ENCODE measurements around the gene PADI4. TPM values are rescaled to one million over a fixed set of nuclear protein-coding genes. Genes with fewer than 3 reads are reported as not detected.

PADI4 gene
- total and polyA plus RNA-seq, 3 experiments from 2014 or later = 0.26 to 2.0 (median 0.27) TPM

DNA sequence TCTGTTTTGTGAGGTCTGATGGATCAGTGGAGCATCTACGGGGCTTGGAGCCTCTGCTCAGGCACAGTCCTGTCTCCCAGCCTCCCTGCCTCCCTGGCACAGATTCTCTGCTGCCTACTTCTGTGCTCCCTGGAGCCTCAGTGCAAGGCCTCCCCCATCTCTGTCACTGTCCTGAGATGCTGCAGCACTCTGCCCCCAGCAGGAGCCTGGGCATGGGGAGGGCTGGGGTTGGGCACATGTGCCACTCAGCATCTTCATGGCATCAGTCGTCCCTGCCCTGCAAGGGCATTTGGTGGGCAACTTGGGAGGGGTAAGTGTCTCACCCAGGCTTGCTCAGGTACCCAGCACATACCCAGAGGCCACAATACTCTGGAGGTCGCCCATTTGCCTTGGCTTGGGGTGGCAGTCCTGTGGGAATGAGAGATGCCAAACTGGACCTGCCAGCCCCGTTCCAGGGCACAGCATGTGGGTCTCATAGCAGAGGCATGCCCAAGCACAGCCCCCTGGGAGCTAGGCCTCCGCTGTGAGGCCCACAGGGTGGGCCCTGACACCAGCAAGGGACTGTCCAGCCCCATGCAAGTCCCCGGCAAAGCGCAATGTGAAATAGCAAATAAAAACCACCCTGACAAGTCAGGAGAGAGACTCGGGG, 30.4 kb upstream of the PADI4 start:
- Mint-ChIP-seq H3K9me3 (no peaks in the 10 kb centered on the region), H3K27me3 (peaks cover 21 to 35% of the 10 kb centered on the region in 2 donors), H3K36me3 (no peaks in the 10 kb centered on the region), H3K27ac (no peak overlapping the region), H3K4me3 (no peak overlapping the region), H3K4me1 (peaks cover 0 to 3% (median 0%) of the 10 kb centered on the region in 3 donors)
- no peaks in the 10 kb centered on the region for H3K9me3 ChIP-seq (ENCODE audit: low read length)
- ChIA-PET POLR2A (no interaction called here), CTCF (no interaction called here)
- H3K4me1 ChIP-seq (ENCODE audit: insufficient read depth, low read length) = no peaks in the 10 kb centered on the region
- peaks cover 3% of the 10 kb centered on the region for H3K27me3 ChIP-seq (ENCODE audit: insufficient read depth, low read length, poor library complexity, severe bottlenecking)
- DNase-seq = no peak
- H3K36me3 ChIP-seq (ENCODE audit: insufficient read depth, low read length) = no peaks in the 10 kb centered on the region
- no peak overlapping the region for H3K4me3 ChIP-seq (ENCODE audit: low read length)
- no peak overlapping the region for H3K27ac ChIP-seq (ENCODE audit: low read depth, low read length)

DNA sequence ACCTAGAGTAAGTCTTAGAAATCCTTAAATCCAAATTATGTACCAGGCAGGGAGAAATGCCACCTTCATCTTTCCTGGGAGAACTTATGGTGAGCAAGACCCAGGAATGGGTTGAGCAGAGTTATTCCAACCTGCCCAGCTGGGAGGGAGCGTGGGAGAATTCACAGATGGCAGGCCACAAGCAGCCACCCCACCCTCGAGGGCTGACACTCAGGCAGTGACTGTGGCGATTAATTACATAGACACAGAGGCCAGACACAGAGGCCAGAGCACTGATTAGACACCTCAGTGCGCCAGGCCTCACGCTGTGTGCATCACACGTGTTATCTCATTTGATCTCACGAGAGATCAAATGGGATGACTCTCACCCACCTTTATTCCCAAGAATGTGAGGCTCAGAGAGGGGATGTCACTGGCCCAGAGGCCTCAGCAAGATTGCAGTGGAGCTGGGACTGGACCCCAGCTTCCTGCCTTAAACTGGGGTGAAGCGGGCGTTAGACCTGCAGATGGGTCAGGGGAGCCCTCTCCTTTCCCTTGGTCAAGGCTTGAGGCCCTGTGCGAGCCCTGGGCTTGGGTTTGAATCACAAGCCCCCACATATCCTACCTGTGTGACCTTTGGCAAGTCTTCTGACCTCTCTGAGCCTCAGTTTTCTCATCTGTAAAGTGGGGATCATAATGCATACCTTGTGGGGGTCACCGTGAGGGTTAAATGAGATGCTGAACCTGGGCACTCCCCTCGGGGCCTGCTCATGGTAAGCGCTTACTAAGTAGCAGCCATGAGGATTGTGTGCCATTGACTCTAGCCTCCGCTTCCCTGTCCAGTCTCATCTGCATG, 28.8 kb upstream of the PADI4 start:
- Mint-ChIP-seq H3K27ac (no peak overlapping the region), H3K4me1 (peaks cover 0 to 3% (median 0%) of the 10 kb centered on the region in 3 donors), H3K36me3 (no peaks in the 10 kb centered on the region), H3K9me3 (no peaks in the 10 kb centered on the region), H3K27me3 (peaks cover 21 to 36% of the 10 kb centered on the region in 2 donors), H3K4me3 (peak overlapping the region in 1 of 7 donors; percentile 11)
- no peaks in the 10 kb centered on the region for H3K36me3 ChIP-seq (ENCODE audit: insufficient read depth, low read length)
- H3K4me1 ChIP-seq (ENCODE audit: insufficient read depth, low read length) = no peaks in the 10 kb centered on the region
- POLR2A ChIA-PET = no interaction called here
- no peak for DNase-seq
- CTCF ChIA-PET = no interaction called here
- H3K27ac ChIP-seq (ENCODE audit: low read depth, low read length) = no peak overlapping the region
- H3K4me3 ChIP-seq (ENCODE audit: low read length) = no peak overlapping the region
- H3K9me3 ChIP-seq (ENCODE audit: low read length) = no peaks in the 10 kb centered on the region
- peaks cover 5% of the 10 kb centered on the region for H3K27me3 ChIP-seq (ENCODE audit: insufficient read depth, low read length, poor library complexity, severe bottlenecking)

DNA sequence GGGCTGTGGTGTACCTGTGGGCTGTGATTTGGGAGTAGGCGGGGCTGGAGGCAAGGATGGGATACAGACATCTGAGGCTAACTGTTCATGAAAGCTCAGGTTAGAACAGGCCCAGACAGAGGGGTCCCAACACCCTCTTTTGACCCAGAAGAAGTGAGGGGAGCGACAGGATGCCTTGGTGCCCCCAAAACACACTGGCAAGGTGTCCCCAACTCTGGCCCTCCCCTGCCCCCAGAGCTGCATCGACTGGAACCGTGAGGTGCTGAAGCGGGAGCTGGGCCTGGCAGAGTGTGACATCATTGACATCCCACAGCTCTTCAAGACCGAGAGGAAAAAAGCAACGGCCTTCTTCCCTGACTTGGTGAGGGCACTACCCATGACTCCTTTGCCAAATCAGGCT, 27.6 kb upstream of the PADI4 start:
- Histone ChIP-seq H3K4me1 (ENCODE audit: insufficient read depth, low read length) (no peaks in the 10 kb centered on the region), H3K27ac (ENCODE audit: low read depth, low read length) (no peak overlapping the region), H3K4me3 (ENCODE audit: low read length) (no peak overlapping the region), H3K27me3 (ENCODE audit: insufficient read depth, low read length, poor library complexity, severe bottlenecking) (peaks cover 5% of the 10 kb centered on the region), H3K9me3 (ENCODE audit: low read length) (no peaks in the 10 kb centered on the region), H3K36me3 (ENCODE audit: insufficient read depth, low read length) (no peaks in the 10 kb centered on the region)
- no peak overlapping the region for H3K27ac Mint-ChIP-seq
- peaks cover 0 to 3% (median 0%) of the 10 kb centered on the region in 3 donors for H3K4me1 Mint-ChIP-seq
- CTCF ChIA-PET = no interaction called here
- H3K36me3 Mint-ChIP-seq = no peaks in the 10 kb centered on the region
- peaks cover 20 to 40% of the 10 kb centered on the region in 2 donors for H3K27me3 Mint-ChIP-seq
- POLR2A ChIA-PET = no interaction called here
- H3K9me3 Mint-ChIP-seq = no peaks in the 10 kb centered on the region
- H3K4me3 Mint-ChIP-seq = no peak overlapping the region
- no peak for DNase-seq

DNA sequence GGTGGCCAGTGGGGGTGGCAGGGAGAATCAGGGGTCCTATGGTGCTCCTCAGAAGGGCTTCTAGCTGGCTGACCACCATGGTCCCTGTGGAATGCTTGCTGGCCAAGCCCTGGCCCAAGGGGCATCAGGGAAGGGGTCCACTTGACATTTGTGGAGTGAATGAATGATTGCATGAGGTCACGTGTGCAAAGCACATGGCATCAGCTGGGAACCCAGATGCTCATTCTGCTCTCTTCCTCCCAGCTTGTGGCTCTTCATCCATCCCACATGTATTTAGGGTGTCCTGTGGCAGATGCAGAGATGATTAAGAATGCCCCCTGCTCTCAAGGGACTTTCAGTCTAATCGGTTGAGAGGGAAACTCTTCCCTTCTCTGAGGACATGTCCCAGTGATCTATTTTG, 27.1 kb upstream of the PADI4 start:
- POLR2A ChIA-PET = no interaction called here
- CTCF ChIA-PET = no interaction called here
- peaks cover 5% of the 10 kb centered on the region for H3K27me3 ChIP-seq (ENCODE audit: insufficient read depth, low read length, poor library complexity, severe bottlenecking)

DNA sequence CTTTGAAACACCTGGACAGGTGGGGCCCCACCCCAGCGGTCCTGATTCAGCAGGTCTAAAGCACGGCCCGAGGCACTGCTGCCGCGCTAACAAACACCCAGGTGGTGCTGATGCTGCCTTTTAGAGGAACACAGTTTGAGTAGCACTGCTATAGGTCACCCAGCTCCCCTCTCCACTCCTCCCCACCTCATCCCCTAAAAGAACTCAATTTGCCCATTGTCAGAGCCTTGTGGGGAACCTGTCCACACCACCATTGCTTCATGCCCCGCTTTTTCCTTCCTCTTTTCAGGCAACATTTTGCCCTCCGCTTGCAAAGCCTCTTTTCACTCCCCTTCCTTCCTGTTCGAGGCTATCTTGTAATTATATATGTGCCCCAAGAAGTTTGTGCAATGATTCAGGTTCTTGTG, 26.2 kb upstream of the PADI4 start:
- Mint-ChIP-seq H3K4me1 (peaks cover 0 to 3% (median 0%) of the 10 kb centered on the region in 3 donors), H3K4me3 (no peak overlapping the region), H3K9me3 (no peaks in the 10 kb centered on the region), H3K27ac (no peak overlapping the region), H3K36me3 (no peaks in the 10 kb centered on the region), H3K27me3 (peaks cover 14 to 36% of the 10 kb centered on the region in 2 donors)
- no peaks in the 10 kb centered on the region for H3K36me3 ChIP-seq (ENCODE audit: insufficient read depth, low read length)
- DNase-seq = no peak
- POLR2A ChIA-PET = no interaction called here
- no peak overlapping the region for H3K27ac ChIP-seq (ENCODE audit: low read depth, low read length)
- CTCF ChIA-PET = no interaction called here
- H3K9me3 ChIP-seq (ENCODE audit: low read length) = no peaks in the 10 kb centered on the region
- H3K4me1 ChIP-seq (ENCODE audit: insufficient read depth, low read length) = no peaks in the 10 kb centered on the region
- peaks cover 5% of the 10 kb centered on the region for H3K27me3 ChIP-seq (ENCODE audit: insufficient read depth, low read length, poor library complexity, severe bottlenecking)
- H3K4me3 ChIP-seq (ENCODE audit: low read length) = no peak overlapping the region

More for the DNA sequence above, 27.1 kb upstream of the PADI4 start:
- H3K4me3 ChIP-seq (ENCODE audit: low read length) = no peak overlapping the region
- no peak overlapping the region for H3K27ac Mint-ChIP-seq
- no peak overlapping the region for H3K27ac ChIP-seq (ENCODE audit: low read depth, low read length)
- no peaks in the 10 kb centered on the region for H3K36me3 Mint-ChIP-seq
- H3K4me1 ChIP-seq (ENCODE audit: insufficient read depth, low read length) = no peaks in the 10 kb centered on the region
- H3K4me3 Mint-ChIP-seq = no peak overlapping the region
- no peaks in the 10 kb centered on the region for H3K9me3 Mint-ChIP-seq
- H3K9me3 ChIP-seq (ENCODE audit: low read length) = no peaks in the 10 kb centered on the region
- H3K36me3 ChIP-seq (ENCODE audit: insufficient read depth, low read length) = no peaks in the 10 kb centered on the region
- no peak for DNase-seq
- H3K4me1 Mint-ChIP-seq = peaks cover 0 to 3% (median 0%) of the 10 kb centered on the region in 3 donors
- peaks cover 15 to 36% of the 10 kb centered on the region in 2 donors for H3K27me3 Mint-ChIP-seq

DNA sequence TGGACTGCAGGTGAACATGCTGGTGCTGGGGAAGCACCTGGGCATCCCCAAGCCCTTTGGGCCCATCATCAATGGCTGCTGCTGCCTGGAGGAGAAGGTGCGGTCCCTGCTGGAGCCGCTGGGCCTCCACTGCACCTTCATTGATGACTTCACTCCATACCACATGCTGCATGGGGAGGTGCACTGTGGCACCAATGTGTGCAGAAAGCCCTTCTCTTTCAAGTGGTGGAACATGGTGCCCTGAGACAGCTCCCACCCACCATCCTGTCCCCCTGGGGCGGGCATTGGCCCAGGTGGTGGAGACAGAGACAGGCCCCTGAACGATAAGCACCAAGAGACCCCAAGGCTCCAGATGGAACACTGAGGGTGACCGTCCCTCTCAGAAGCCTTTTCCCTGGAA, 25.2 kb upstream of the PADI4 start:
- H3K4me1 Mint-ChIP-seq = peaks cover 0 to 3% (median 0%) of the 10 kb centered on the region in 3 donors
- ChIA-PET CTCF (no interaction called here), POLR2A (no interaction called here)
- H3K9me3 Mint-ChIP-seq = no peaks in the 10 kb centered on the region
- Histone ChIP-seq H3K27ac (ENCODE audit: low read depth, low read length) (no peak overlapping the region), H3K36me3 (ENCODE audit: insufficient read depth, low read length) (no peaks in the 10 kb centered on the region), H3K9me3 (ENCODE audit: low read length) (no peaks in the 10 kb centered on the region), H3K4me3 (ENCODE audit: low read length) (no peak overlapping the region), H3K4me1 (ENCODE audit: insufficient read depth, low read length) (no peaks in the 10 kb centered on the region), H3K27me3 (ENCODE audit: insufficient read depth, low read length, poor library complexity, severe bottlenecking) (peaks cover 5% of the 10 kb centered on the region)
- H3K27me3 Mint-ChIP-seq = peaks cover 11 to 36% of the 10 kb centered on the region in 2 donors
- no peak overlapping the region for H3K4me3 Mint-ChIP-seq
- DNase-seq = no peak
- H3K27ac Mint-ChIP-seq = no peak overlapping the region
- H3K36me3 Mint-ChIP-seq = no peaks in the 10 kb centered on the region

DNA sequence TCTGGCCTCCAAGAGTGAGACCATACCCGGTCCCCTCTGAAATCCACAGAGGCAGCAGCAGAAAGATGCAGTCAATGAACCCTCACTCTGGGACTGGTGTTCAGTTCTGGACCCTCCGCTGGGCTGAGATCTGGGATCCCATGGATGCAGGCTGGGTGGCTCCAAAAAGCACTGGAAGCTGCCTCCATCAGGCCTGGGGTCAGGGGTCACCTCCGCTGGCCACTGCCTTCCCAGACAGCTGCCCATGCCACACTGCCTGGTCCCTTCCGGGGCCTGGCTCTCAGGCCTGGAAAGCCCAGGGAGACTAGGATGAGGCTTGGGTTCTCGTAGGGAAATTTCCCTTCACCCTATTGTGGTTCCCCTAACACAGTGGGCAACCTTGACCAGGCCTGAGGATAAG, 21.4 kb upstream of the PADI4 start:
- peaks cover 7 to 39% of the 10 kb centered on the region in 2 donors for H3K27me3 Mint-ChIP-seq
- Histone ChIP-seq H3K9me3 (ENCODE audit: low read length) (no peaks in the 10 kb centered on the region), H3K4me3 (ENCODE audit: low read length) (no peak overlapping the region), H3K27ac (ENCODE audit: low read depth, low read length) (no peak overlapping the region), H3K36me3 (ENCODE audit: insufficient read depth, low read length) (no peaks in the 10 kb centered on the region), H3K4me1 (ENCODE audit: insufficient read depth, low read length) (no peaks in the 10 kb centered on the region), H3K27me3 (ENCODE audit: insufficient read depth, low read length, poor library complexity, severe bottlenecking) (peaks cover 5% of the 10 kb centered on the region)
- H3K4me3 Mint-ChIP-seq = no peak overlapping the region
- ChIA-PET POLR2A (no interaction called here), CTCF (no interaction called here)
- H3K27ac Mint-ChIP-seq = no peak overlapping the region
- peaks cover 0 to 3% (median 0%) of the 10 kb centered on the region in 3 donors for H3K4me1 Mint-ChIP-seq
- DNase-seq = no peak
- H3K9me3 Mint-ChIP-seq = no peaks in the 10 kb centered on the region
- H3K36me3 Mint-ChIP-seq = no peaks in the 10 kb centered on the region

DNA sequence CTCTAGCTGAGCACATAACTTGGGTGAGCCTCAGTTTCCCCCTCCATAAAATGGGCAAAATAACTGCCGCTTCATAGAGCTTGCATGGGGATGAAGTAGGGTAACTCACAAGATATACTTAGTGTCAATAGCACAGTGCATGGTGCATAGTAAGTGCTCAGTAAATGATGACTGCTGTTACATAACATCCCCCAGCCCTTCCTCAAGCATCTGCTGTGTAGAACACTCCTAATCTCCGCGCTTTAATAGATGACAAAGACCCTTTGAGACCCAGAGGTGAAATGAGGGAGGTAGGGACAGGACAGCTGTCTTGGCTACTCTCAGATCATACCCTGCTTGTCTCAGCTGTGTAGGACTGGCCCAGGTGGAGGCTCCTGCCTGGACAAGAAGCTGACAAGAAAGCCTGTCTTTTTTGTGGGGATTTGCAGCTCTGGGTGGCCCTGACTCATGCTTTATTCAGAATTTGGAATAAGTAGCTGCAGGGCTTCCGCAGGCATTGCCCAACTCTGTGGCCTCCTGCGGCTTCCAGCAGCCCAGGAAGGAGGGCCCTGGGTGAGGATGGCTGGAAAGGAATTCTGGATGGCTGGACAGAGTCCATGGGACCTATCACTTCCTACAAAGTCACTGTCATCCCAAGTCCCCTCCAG, 20.7 kb upstream of the PADI4 start:
- no peak overlapping the region for H3K4me3 Mint-ChIP-seq
- no peaks in the 10 kb centered on the region for H3K9me3 ChIP-seq (ENCODE audit: low read length)
- H3K9me3 Mint-ChIP-seq = no peaks in the 10 kb centered on the region
- peaks cover 7 to 33% of the 10 kb centered on the region in 2 donors for H3K27me3 Mint-ChIP-seq
- no peaks in the 10 kb centered on the region for H3K4me1 Mint-ChIP-seq
- no peak overlapping the region for H3K27ac Mint-ChIP-seq
- no peaks in the 10 kb centered on the region for H3K36me3 ChIP-seq (ENCODE audit: insufficient read depth, low read length)
- peaks cover 5% of the 10 kb centered on the region for H3K27me3 ChIP-seq (ENCODE audit: insufficient read depth, low read length, poor library complexity, severe bottlenecking)
- POLR2A ChIA-PET = no interaction called here
- no peaks in the 10 kb centered on the region for H3K4me1 ChIP-seq (ENCODE audit: insufficient read depth, low read length)
- H3K4me3 ChIP-seq (ENCODE audit: low read length) = no peak overlapping the region
- H3K36me3 Mint-ChIP-seq = no peaks in the 10 kb centered on the region
- DNase-seq = no peak
- CTCF ChIA-PET = no interaction called here
- H3K27ac ChIP-seq (ENCODE audit: low read depth, low read length) = no peak overlapping the region
